CD4-positive, alpha-beta T cell (primary cell): ENCODE results near the gene RNF141. TPM values are rescaled to one million over a fixed set of nuclear protein-coding genes. Genes with fewer than 3 reads are reported as not detected.
A peak's percentile ranks its signal among the peaks of the same experiment; 100 is the strongest.

ENCODE experiments used
- ATAC-seq: fragments of 200-7000 bp; cut with Tn5 transposase; one replicate; pipeline ENCODE4 v1.10.0; 2022; ENCODE audit warnings: mild to moderate bottlenecking; ENCODE audit not compliant: poor library complexity
- CTCF ChIA-PET: fragments of 350-600 bp; sonication (Branson Sonifier 250); formaldehyde crosslinking; loops from one replicate; lab custom pipeline; 2021; ENCODE audit warnings: antibody characterized with exemption, inconsistent platforms; lab: Charles Lee
- POLR2A ChIA-PET: fragments of 350-600 bp; sonication (Branson Sonifier 250); formaldehyde crosslinking; loops from one replicate; lab custom pipeline; 2021; ENCODE audit warnings: antibody characterized with exemption, inconsistent platforms; lab: Charles Lee
- DNase-seq, 14 experiments: peaks; one replicate each; pipeline ENCODE4 v3.0.0-alpha.2; 2013 to 2020; ENCODE audit warnings: mixed read lengths in 2 of 14
- H3K27ac ChIP-seq, 2 donors: one replicate each; pipeline versions ENCODE4 v1.5.1 to v1.7.0; 2013; ENCODE audit warnings: low read length in 2 of 2, low read depth in 1 of 2, mild to moderate bottlenecking in 1 of 2
- H3K27me3 ChIP-seq, 2 experiments: 1 replicate in 1 of 2; 2 replicates in 1 of 2; pipeline versions ENCODE4 v1.6.1 to v1.7.0; 2013; ENCODE audit warnings: low read length in 2 of 2, control low read depth in 1 of 2, mild to moderate bottlenecking in 1 of 2, moderate library complexity in 1 of 2; ENCODE audit not compliant: insufficient read depth in 2 of 2, control insufficient read depth in 1 of 2
- H3K36me3 ChIP-seq: one replicate; pipeline ENCODE4 v1.6.1; 2013; ENCODE audit warnings: low read length, control low read depth; ENCODE audit not compliant: insufficient read depth
- H3K4me1 ChIP-seq: one replicate; pipeline ENCODE4 v1.6.1; 2013; ENCODE audit warnings: low read length, control low read depth; ENCODE audit not compliant: insufficient read depth
- H3K4me3 ChIP-seq: one replicate; pipeline ENCODE4 v1.5.1; 2013; ENCODE audit warnings: mild to moderate bottlenecking, low read length, moderate library complexity
- H3K9me3 ChIP-seq, 2 experiments: 1 replicate in 1 of 2; 2 replicates in 1 of 2; pipeline versions ENCODE4 v1.6.1 to v1.7.0; 2013; ENCODE audit warnings: low read length in 2 of 2, mild to moderate bottlenecking in 2 of 2, control low read depth in 1 of 2, moderate library complexity in 1 of 2; ENCODE audit not compliant: control insufficient read depth in 1 of 2, insufficient read depth in 1 of 2
- H3K27ac Mint-ChIP-seq: one replicate; pipeline ENCODE4 v1.8.0; 2020; ENCODE audit warnings: mixed read lengths
- H3K27me3 Mint-ChIP-seq: one replicate; pipeline ENCODE4 v1.8.0; 2021; ENCODE audit warnings: mixed read lengths
- H3K36me3 Mint-ChIP-seq: one replicate; pipeline ENCODE4 v1.8.0; 2021; ENCODE audit warnings: low read depth, mixed read lengths
- H3K4me1 Mint-ChIP-seq: one replicate; pipeline ENCODE4 v1.8.0; 2021; ENCODE audit warnings: low read depth, mixed read lengths
- H3K4me3 Mint-ChIP-seq: one replicate; pipeline ENCODE4 v1.8.0; 2020; ENCODE audit warnings: mild to moderate bottlenecking, mixed read lengths
- H3K9me3 Mint-ChIP-seq: one replicate; pipeline ENCODE4 v1.8.0; 2020; ENCODE audit warnings: mixed read lengths
- CTCF ChIP-seq: fragments of 200-600 bp; IDR thresholded peaks from one replicate; pipeline ENCODE4 v1.8.0; 2022; ENCODE audit warnings: antibody characterized with exemption, mild to moderate bottlenecking
- intact Hi-C, 2 experiments: fragments of 100-400 bp; cut with DNase I in 1 of 2; cut with micrococcal nuclease in 1 of 2; formaldehyde crosslinking; loops; one replicate each; pipeline versions ENCODE4 v1.15.1 to v1.9.0; 2023 to 2025; cut with DNase I, micrococcal nuclease
- total RNA-seq, 174 experiments: library from RNA in 2 of 174; stranded (reverse) in 2 of 174; gene quantifications; one replicate each; pipeline ENCODE4 v1.2.3 and lab custom pipeline; 2021 to 2026

The RNF141 gene
- total RNA-seq, 2 experiments from 2014 or later, result 18.0 to 19.0 TPM

- Histone ChIP-seq H3K4me3 (no peak overlapping the region), H3K9me3 (no peaks in the 10 kb centered on the region), H3K4me1 (no peaks in the 10 kb centered on the region), H3K36me3 (peaks cover 88% of the 10 kb centered on the region), H3K27me3 (no peaks in the 10 kb centered on the region), H3K27ac (no peak overlapping the region)
- DNase-seq, result no peak
- POLR2A ChIA-PET, result no interaction called here
- CTCF ChIA-PET, result interaction anchor here (0.6 kb wide), 1 partner anchor 15 kb away, joined by 3 read pairs; no protein-coding TSS in a partner anchor
- peaks cover 94% of the 10 kb centered on the region for H3K36me3 Mint-ChIP-seq
- no peaks in the 10 kb centered on the region for H3K9me3 Mint-ChIP-seq
- no peak overlapping the region for H3K4me3 Mint-ChIP-seq
- intact Hi-C loops, result no loop called here
- no peak for TF ChIP-seq CTCF
- H3K27me3 Mint-ChIP-seq, result no peaks in the 10 kb centered on the region
- no peak for ATAC-seq
- no peak overlapping the region for H3K27ac Mint-ChIP-seq
- H3K4me1 Mint-ChIP-seq, result no peaks in the 10 kb centered on the region
These were observed 45.6 kb downstream of the RNF141 start for GRCh38 chr11:10495464-10495786.

GRCh38 chr11:10494636-10495463, 46.1 kb downstream of the RNF141 start:
- ATAC-seq (no peak), DNase-seq (no peak)
- Mint-ChIP-seq H3K4me1 (no peaks in the 10 kb centered on the region), H3K27me3 (no peaks in the 10 kb centered on the region), H3K4me3 (no peak overlapping the region), H3K36me3 (peaks cover 94% of the 10 kb centered on the region), H3K27ac (no peak overlapping the region), H3K9me3 (no peaks in the 10 kb centered on the region)
- ChIA-PET POLR2A (no interaction called here), CTCF (interaction anchor here (0.5 to 0.6 kb wide), 2 partner anchors 16 to 47 kb away, joined by 3 to 4 read pairs; no protein-coding TSS in a partner anchor)
- Histone ChIP-seq H3K27me3 (no peaks in the 10 kb centered on the region), H3K36me3 (peaks cover 88% of the 10 kb centered on the region), H3K4me1 (no peaks in the 10 kb centered on the region), H3K4me3 (no peak overlapping the region), H3K27ac (no peak overlapping the region), H3K9me3 (no peaks in the 10 kb centered on the region)
- intact Hi-C loops, result no loop called here
- TF ChIP-seq CTCF, result no peak

GRCh38 chr11:10493041-10493663, 47.8 kb downstream of the RNF141 start:
- peak in 2 of 14 experiments; percentile 2 to 17 for DNase-seq
- Mint-ChIP-seq H3K27me3 (no peaks in the 10 kb centered on the region), H3K4me3 (no peak overlapping the region), H3K9me3 (no peaks in the 10 kb centered on the region), H3K27ac (no peak overlapping the region), H3K4me1 (peaks cover 4% of the 10 kb centered on the region), H3K36me3 (peaks cover 93% of the 10 kb centered on the region)
- Histone ChIP-seq H3K4me3 (no peak overlapping the region), H3K27me3 (no peaks in the 10 kb centered on the region), H3K9me3 (no peaks in the 10 kb centered on the region), H3K36me3 (peaks cover 91% of the 10 kb centered on the region), H3K27ac (no peak overlapping the region), H3K4me1 (peaks cover 5% of the 10 kb centered on the region)
- ATAC-seq, result no peak
- POLR2A ChIA-PET, result no interaction called here
- TF ChIP-seq CTCF, result no peak
- intact Hi-C loops, result no loop called here
- CTCF ChIA-PET, result no interaction called here
